Esophagus muscularis mucosa (tissue), 4 donors: ENCODE measurements around the gene NAA15. TPM values are rescaled to one million over a fixed set of nuclear protein-coding genes. Genes with fewer than 3 reads are reported as not detected.

Experiments used
- DNase-seq: peaks from one replicate; pipeline ENCODE4 v3.0.0-alpha.2; 2017; ENCODE audit errors: extremely low spot score
- H3K27ac ChIP-seq, 4 donors: fragments of 200-600 bp; sonication (generic); replicated peaks in 1 of 4; 1 replicate in 3 of 4; 2 replicates in 1 of 4; pipeline ENCODE4 v1.5.1; 2016 to 2019; ENCODE audit warnings: mild to moderate bottlenecking in 1 of 4
- H3K27me3 ChIP-seq, 4 donors: fragments of 200-600 bp; sonication (generic); one replicate each; pipeline versions ENCODE4 v1.5.1 to v1.6.0; 2016 to 2019
- H3K36me3 ChIP-seq, 4 donors: fragments of 200-600 bp; sonication (generic); one replicate each; pipeline ENCODE4 v1.5.1; 2016 to 2019
- H3K4me1 ChIP-seq, 4 donors: fragments of 200-600 bp; sonication (generic); one replicate each; pipeline ENCODE4 v1.5.1; 2016 to 2019
- H3K4me3 ChIP-seq, 4 donors: fragments of 200-600 bp; sonication (generic); 1 replicate in 2 of 4; 2 replicates in 2 of 4; pipeline ENCODE4 v1.5.1; 2016 to 2019; ENCODE audit warnings: mild to moderate bottlenecking in 4 of 4, moderate library complexity in 1 of 4
- H3K9me3 ChIP-seq, 4 donors: fragments of 200-600 bp; sonication (generic); 1 replicate in 3 of 4; 2 replicates in 1 of 4; pipeline ENCODE4 v1.5.1; 2016 to 2019
- EP300 ChIP-seq: sonication (generic); formaldehyde crosslinking; IDR thresholded peaks from one replicate; pipeline ENCODE4 v1.6.1; 2017; ENCODE audit warnings: antibody characterized with exemption
- POLR2A ChIP-seq: fragments of 450-650 bp; IDR thresholded peaks from one replicate; pipeline ENCODE4 v1.6.1; 2017; ENCODE audit warnings: antibody characterized with exemption, moderate library complexity, mild to moderate bottlenecking, low read depth
- POLR2AphosphoS5 ChIP-seq, 2 donors: sonication (generic); formaldehyde crosslinking; IDR thresholded peaks; one replicate each; pipeline ENCODE4 v1.6.1; 2017; ENCODE audit warnings: antibody characterized with exemption in 2 of 2
- WGBS: methylation state at CpG from one replicate; pipeline ENCODE4 v1.1.5; 2018; 5-methylcytosine and 5-hydroxymethylcytosine counted together
- intact Hi-C: fragments of 100-400 bp; cut with DNase I; formaldehyde crosslinking; loops from one replicate; pipeline ENCODE4 v1.15.1; 2023
- total RNA-seq, 4 donors: library from RNA; depleted of rRNA; stranded (reverse); fragments of >200 nt; gene quantifications; one replicate each; pipeline versions ENCODE4 v1.1.0 to v1.2.1, GENCODE V29; 2016
- TF ChIP-seq, protein P1 (sequence below), 3 experiments: fragments of 200-600 bp in 2 of 3; fragments of 450-650 bp in 1 of 3; sonication (generic) in 2 of 3; IDR thresholded peaks; one replicate each; pipeline ENCODE4 v1.5.1; 2017 to 2019; ENCODE audit warnings: antibody characterized with exemption in 3 of 3, mild to moderate bottlenecking in 2 of 3, moderate library complexity in 1 of 3

The NAA15 gene
- total RNA-seq, 4 donors from 2014 or later = 21.0 to 32.1 (median 25.3) TPM

DNA sequence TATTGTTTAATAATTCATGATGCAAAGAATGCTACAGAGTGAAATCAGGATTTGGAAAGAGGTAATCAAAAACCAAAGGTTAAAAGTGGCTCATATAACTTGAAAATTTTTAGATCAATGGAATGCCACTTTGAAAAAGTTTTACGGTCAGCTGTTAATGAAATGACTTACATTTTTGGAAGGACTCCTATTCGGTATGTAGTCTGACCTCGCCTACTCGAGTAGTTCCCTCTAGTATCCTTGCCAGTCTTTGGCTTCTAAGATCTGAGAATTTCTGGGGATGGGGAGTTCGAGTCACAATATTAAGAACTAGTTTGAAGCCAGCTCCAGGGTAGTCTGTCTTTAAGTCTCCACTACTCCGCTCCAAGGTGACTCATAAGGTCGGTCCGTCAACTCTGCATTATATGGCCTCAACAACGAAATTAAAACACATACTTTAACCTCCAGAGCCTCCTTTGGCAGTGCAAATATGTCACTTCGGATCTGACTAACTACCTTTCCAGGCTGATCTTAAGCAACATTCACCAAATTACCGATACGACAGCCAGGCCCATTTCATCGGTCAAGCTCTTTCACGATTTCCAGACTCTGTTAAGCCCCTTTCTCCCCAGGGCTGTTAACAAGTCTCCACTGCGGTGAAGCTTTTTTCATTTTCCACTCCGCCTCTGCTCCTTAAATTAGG, 733 bp upstream of the NAA15 start:
- peaks cover 0 to 6% (median 1%) of the 10 kb centered on the region in 4 donors for H3K36me3 ChIP-seq
- H3K27ac ChIP-seq = peak overlapping the region; percentile 88 to 97 (median 93)
- no peaks in the 10 kb centered on the region for H3K27me3 ChIP-seq
- H3K4me1 ChIP-seq = peaks cover 19 to 68% (median 54%) of the 10 kb centered on the region in 4 donors
- H3K9me3 ChIP-seq = no peaks in the 10 kb centered on the region
- 2% methylated on average over 16 of the region's 16 CpGs for WGBS
- no peak for DNase-seq
- intact Hi-C loops = loop anchor here (5.0 kb wide), 1 partner anchor 283 kb away; the partner anchor contains the start of gene NOCT
- TF ChIP-seq EP300 (no peak), POLR2AphosphoS5 (IDR thresholded peaks at IDR 0.05) (no peak), POLR2A (no peak)
- TF ChIP-seq, protein P1, sequence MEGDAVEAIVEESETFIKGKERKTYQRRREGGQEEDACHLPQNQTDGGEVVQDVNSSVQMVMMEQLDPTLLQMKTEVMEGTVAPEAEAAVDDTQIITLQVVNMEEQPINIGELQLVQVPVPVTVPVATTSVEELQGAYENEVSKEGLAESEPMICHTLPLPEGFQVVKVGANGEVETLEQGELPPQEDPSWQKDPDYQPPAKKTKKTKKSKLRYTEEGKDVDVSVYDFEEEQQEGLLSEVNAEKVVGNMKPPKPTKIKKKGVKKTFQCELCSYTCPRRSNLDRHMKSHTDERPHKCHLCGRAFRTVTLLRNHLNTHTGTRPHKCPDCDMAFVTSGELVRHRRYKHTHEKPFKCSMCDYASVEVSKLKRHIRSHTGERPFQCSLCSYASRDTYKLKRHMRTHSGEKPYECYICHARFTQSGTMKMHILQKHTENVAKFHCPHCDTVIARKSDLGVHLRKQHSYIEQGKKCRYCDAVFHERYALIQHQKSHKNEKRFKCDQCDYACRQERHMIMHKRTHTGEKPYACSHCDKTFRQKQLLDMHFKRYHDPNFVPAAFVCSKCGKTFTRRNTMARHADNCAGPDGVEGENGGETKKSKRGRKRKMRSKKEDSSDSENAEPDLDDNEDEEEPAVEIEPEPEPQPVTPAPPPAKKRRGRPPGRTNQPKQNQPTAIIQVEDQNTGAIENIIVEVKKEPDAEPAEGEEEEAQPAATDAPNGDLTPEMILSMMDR (IDR thresholded peaks at IDR 0.05) = no peak
- H3K4me3 ChIP-seq = peak overlapping the region; percentile 82 to 99 (median 92)

DNA sequence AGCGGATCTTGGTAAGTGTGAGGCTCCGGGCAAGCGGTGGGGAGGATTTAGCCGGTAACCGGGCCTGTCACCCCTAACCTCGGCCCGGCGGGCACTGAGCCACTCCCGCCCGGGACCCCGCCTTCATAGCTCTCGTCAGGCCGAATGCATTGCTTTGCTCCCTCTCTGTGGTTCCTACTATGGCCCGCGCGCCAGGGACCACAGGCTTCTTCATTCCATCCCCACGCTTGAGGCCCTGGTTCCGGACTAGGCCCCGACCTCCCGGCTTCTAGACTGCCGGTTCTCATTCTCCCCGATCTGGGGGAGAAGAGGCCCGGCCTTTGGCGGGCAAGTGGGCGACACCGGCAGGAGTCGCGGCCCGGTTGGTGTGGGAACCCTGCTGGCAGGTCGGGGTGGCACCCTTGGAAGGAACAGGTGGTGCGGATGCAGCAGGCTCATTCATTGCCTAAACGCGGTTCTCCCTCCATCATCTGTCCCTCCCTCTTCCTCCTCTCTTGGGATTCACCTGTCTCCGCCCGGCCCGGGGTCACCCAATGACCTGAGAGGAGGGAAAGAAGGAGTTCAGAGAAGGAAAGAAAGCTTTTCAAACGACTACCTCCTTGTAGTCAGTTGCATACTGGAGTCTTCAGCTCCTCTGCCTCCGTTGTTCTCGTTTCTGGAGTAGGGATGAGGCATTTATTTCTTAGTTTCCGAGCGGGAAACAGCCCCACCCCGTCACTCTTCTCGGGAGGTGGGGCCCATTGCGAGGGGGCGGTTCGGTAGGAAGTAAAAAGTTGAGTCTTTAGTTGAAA, 711 bp downstream of the NAA15 start, which contains the start of gene NDUFC1:
Gene NDUFC1 (minus strand): TSS at position 657 of the 791 bp plus-strand sequence. CDS start 6,679 bp downstream, outside the sequence.
- no peaks in the 10 kb centered on the region for H3K9me3 ChIP-seq
- TF ChIP-seq EP300 (no peak), POLR2A (no peak), POLR2AphosphoS5 (IDR thresholded peaks at IDR 0.05) (peak; percentile 55 to 56)
- TF ChIP-seq, protein P1 (IDR thresholded peaks at IDR 0.05) = peak in 2 of 3 experiments; percentile 6 to 31
- H3K4me3 ChIP-seq = peak within 1 kb of the TSS; percentile 82 to 99 (median 92)
- H3K27ac ChIP-seq = peak within 1 kb of the TSS; percentile 88 to 97 (median 93)
- intact Hi-C loops = loop anchor here (5.0 kb wide), 1 partner anchor 285 kb away; the partner anchor contains the start of gene NOCT
- H3K27me3 ChIP-seq = no peaks in the 10 kb centered on the region
- WGBS = 0% methylated on average over 30 of the region's 46 CpGs
- peaks cover 0 to 8% (median 3%) of the 10 kb centered on the region in 4 donors for H3K36me3 ChIP-seq
- DNase-seq = no peak
- peaks cover 14 to 70% (median 55%) of the 10 kb centered on the region in 4 donors for H3K4me1 ChIP-seq

- H3K4me1 ChIP-seq = peaks cover 22 to 71% (median 52%) of the 10 kb centered on the region in 4 donors
- intact Hi-C loops = loop anchor here (5.0 kb wide), 1 partner anchor 288 kb away; the partner anchor contains the start of gene NOCT
- WGBS = 100% methylated on average over 2 of the region's 2 CpGs
Measured at GRCh38 chr4:139304920-139305319, 3.6 kb downstream of the NAA15 start.

GRCh38 chr4:139311909-139312308, 10.6 kb downstream of the NAA15 start:
- H3K27ac ChIP-seq = no peak overlapping the region
- intact Hi-C loops = no loop called here
- TF ChIP-seq, protein P1 (IDR thresholded peaks at IDR 0.05) = no peak
- TF ChIP-seq POLR2AphosphoS5 (IDR thresholded peaks at IDR 0.05) (no peak), POLR2A (no peak), EP300 (no peak)
- 75% methylated on average over 3 of the region's 3 CpGs for WGBS
- no peaks in the 10 kb centered on the region for H3K9me3 ChIP-seq
- H3K36me3 ChIP-seq = no peaks in the 10 kb centered on the region
- H3K4me1 ChIP-seq = peaks cover 7 to 68% (median 49%) of the 10 kb centered on the region in 4 donors
- no peaks in the 10 kb centered on the region for H3K27me3 ChIP-seq
- no peak for DNase-seq
- H3K4me3 ChIP-seq = no peak overlapping the region

More at GRCh38 chr4:139304920-139305319, 3.6 kb downstream of the NAA15 start:
- peaks cover 0 to 8% (median 3%) of the 10 kb centered on the region in 4 donors for H3K36me3 ChIP-seq
- H3K4me3 ChIP-seq = no peak overlapping the region
- H3K9me3 ChIP-seq = no peaks in the 10 kb centered on the region
- H3K27ac ChIP-seq = peak overlapping the region in 1 of 4 donors; percentile 21
- no peak for DNase-seq
- TF ChIP-seq, protein P1 (IDR thresholded peaks at IDR 0.05) = no peak
- no peak for TF ChIP-seq POLR2A
- no peak for TF ChIP-seq POLR2AphosphoS5 (IDR thresholded peaks at IDR 0.05)
- TF ChIP-seq EP300 = no peak
- no peaks in the 10 kb centered on the region for H3K27me3 ChIP-seq
